Measurements from ENCODE around the gene FLT3. TPM values are rescaled to one million over a fixed set of nuclear protein-coding genes. Genes with fewer than 3 reads are reported as not detected.

The FLT3 gene
- total and polyA plus RNA-seq, 10 of the 15 experiments (the other 5 are each of a cell fraction or from before 2014, with no cell fraction given) = 0.04 to 0.19 (median 0.11) TPM; not detected in 1

DNA sequence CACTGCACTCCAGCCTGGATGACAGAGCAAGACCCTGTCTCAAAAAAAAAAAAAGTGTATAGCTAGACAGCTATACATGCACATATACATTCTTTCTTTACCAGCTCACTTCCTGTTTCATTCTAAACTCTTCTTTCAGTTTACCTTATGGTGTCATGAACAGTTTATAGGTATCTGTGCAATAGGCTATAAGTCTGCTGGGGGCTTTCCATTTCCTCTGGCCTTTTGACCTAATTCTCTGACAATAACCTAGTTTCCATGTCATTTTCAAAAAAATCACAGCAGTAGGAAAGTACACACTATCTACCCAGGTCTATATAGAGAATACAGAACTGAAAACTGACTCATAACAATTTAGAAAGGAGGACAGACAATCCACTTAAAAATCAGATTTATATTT lies 87.5 kb downstream of the FLT3 start:
- SMC1A ChIA-PET (ENCODE audit: uncharacterized antibody, unreplicated experiment) = interaction anchor here (0.7 to 2.6 kb wide), 9 partner anchors 12 to 127 kb away, joined by 3 to 9 read pairs (median 4); no protein-coding TSS in a partner anchor
- POLR2A ChIA-PET = interaction anchor here (0.8 kb wide), 1 partner anchor 36 kb away, joined by 3 read pairs; no protein-coding TSS in a partner anchor
- H3K4me2 ChIP-seq (ENCODE audit: control insufficient read depth, insufficient read depth) = peak overlapping the region; percentile 62
- BruUV-seq (replicated peaks) = no TSS peak
- no peak overlapping the region for H3K27ac ChIP-seq (ENCODE audit: control insufficient read depth, insufficient read depth)
- H4K20me1 ChIP-seq (ENCODE audit: control insufficient read depth, insufficient read depth) = no peaks in the 10 kb centered on the region
- DNase-seq (ENCODE audit: low read depth, low spot score) (peak; percentile 74), FAIRE-seq (peak; percentile 73), ATAC-seq (peak; percentile 93)
- H3K9ac ChIP-seq (ENCODE audit: control insufficient read depth, insufficient read depth, low read length) = no peak overlapping the region
- H3K36me3 ChIP-seq (ENCODE audit: control insufficient read depth in 2 of 2, insufficient read depth in 2 of 2, low read length in 1 of 2) = no peaks in the 10 kb centered on the region
- intact Hi-C loops (cut with micrococcal nuclease; ENCODE audit: unreplicated experiment) = no loop called here
- in situ Hi-C loops (cut with MboI) = no loop called here
- H3K4me3 ChIP-seq = no peak overlapping the region
- H2AFZ ChIP-seq (ENCODE audit: control insufficient read depth, low read depth, low read length) = no peak overlapping the region; the same call in 1 of the 2 replicates
- RAD21 ChIA-PET (ENCODE audit: unreplicated experiment) = interaction anchor here (0.5 to 2.5 kb wide), 7 partner anchors 13 to 193 kb away, joined by 3 to 7 read pairs (median 4); no protein-coding TSS in a partner anchor
- no peaks in the 10 kb centered on the region for H3K9me3 ChIP-seq (replicated peaks; ENCODE audit: control insufficient read depth, insufficient read depth, low read length)
- H3K27me3 ChIP-seq (replicated peaks in 1 of 2; ENCODE audit: control insufficient read depth in 2 of 2, insufficient read depth in 2 of 2, low read length in 1 of 2) = no peaks in the 10 kb centered on the region
- H3K4me1 ChIP-seq (ENCODE audit: control insufficient read depth, insufficient read depth, low read length) = peaks cover 10% of the 10 kb centered on the region
- CTCF ChIA-PET = interaction anchor here (0.6 to 1.9 kb wide), 6 partner anchors 15 to 186 kb away, joined by 3 to 7 read pairs (median 4); no protein-coding TSS in a partner anchor
- no peaks in the 10 kb centered on the region for H3K79me2 ChIP-seq (ENCODE audit: control insufficient read depth, insufficient read depth, low read length)
- TF ChIP-seq, protein P1, sequence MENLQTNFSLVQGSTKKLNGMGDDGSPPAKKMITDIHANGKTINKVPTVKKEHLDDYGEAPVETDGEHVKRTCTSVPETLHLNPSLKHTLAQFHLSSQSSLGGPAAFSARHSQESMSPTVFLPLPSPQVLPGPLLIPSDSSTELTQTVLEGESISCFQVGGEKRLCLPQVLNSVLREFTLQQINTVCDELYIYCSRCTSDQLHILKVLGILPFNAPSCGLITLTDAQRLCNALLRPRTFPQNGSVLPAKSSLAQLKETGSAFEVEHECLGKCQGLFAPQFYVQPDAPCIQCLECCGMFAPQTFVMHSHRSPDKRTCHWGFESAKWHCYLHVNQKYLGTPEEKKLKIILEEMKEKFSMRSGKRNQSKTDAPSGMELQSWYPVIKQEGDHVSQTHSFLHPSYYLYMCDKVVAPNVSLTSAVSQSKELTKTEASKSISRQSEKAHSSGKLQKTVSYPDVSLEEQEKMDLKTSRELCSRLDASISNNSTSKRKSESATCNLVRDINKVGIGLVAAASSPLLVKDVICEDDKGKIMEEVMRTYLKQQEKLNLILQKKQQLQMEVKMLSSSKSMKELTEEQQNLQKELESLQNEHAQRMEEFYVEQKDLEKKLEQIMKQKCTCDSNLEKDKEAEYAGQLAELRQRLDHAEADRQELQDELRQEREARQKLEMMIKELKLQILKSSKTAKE (IDR thresholded peaks at IDR 0.05; ENCODE audit: low read depth, poor library complexity, severe bottlenecking) = peak; percentile 47
- TF ChIP-seq HDAC6 (IDR thresholded peaks at IDR 0.05; ENCODE audit: unreplicated experiment) (no peak), JUNB (IDR thresholded peaks at IDR 0.05) (peak; percentile 67), YBX1 (IDR thresholded peaks at IDR 0.05) (no peak), ZNF384 (IDR thresholded peaks at IDR 0.05; ENCODE audit: borderline replicate concordance, low read depth, low read length) (peak; percentile 64), ZBED1 (IDR thresholded peaks at IDR 0.05; ENCODE audit: borderline replicate concordance) (peak; percentile 40; the same call in 1 of the 2 replicates), ATF7 (IDR thresholded peaks at IDR 0.05; ENCODE audit: low read depth) (peak; percentile 62), FOXK2 (IDR thresholded peaks at IDR 0.05) (no peak), GABPA (IDR thresholded peaks at IDR 0.05; ENCODE audit: low read depth) (peak; percentile 57; the same call in 1 of the 2 replicates), NR2F1 (conservative IDR thresholded peaks at IDR 0.05) (peak; percentile 96), CREM (IDR thresholded peaks at IDR 0.05; ENCODE audit: low read depth) (peak; percentile 71), RUNX3 (IDR thresholded peaks at IDR 0.05; ENCODE audit: low read length) (peak; percentile 47; the same call in 1 of the 2 replicates), ZNF207 (IDR thresholded peaks at IDR 0.05; ENCODE audit: borderline replicate concordance) (no peak), NFIC (IDR thresholded peaks at IDR 0.05; ENCODE audit: low read depth, low read length) (peak; percentile 67), ETV6 (conservative IDR thresholded peaks at IDR 0.05 in 1 of 2, IDR thresholded peaks at IDR 0.05 in 1 of 2; ENCODE audit: borderline replicate concordance in 1 of 2, low read depth in 1 of 2) (peak in 1 of 2 experiments; percentile 97; a peak in 2 of 4 replicates), EP300 (IDR thresholded peaks at IDR 0.05; ENCODE audit: borderline replicate concordance in 1 of 2, control insufficient read depth in 1 of 2, low read depth in 2 of 2, low read length in 2 of 2) (peak in 1 of 2 experiments; percentile 33; a peak in 1 of 4 replicates), IKZF2 (IDR thresholded peaks at IDR 0.05) (peak in 1 of 2 experiments; percentile 29; a peak in 1 of 4 replicates), RELA (IDR thresholded peaks at IDR 0.05; ENCODE audit: borderline replicate concordance, partially characterized antibody) (peak; percentile 12), CREB1 (IDR thresholded peaks at IDR 0.05; ENCODE audit: low read depth) (peak; percentile 71)
- TF ChIP-seq, protein P2, sequence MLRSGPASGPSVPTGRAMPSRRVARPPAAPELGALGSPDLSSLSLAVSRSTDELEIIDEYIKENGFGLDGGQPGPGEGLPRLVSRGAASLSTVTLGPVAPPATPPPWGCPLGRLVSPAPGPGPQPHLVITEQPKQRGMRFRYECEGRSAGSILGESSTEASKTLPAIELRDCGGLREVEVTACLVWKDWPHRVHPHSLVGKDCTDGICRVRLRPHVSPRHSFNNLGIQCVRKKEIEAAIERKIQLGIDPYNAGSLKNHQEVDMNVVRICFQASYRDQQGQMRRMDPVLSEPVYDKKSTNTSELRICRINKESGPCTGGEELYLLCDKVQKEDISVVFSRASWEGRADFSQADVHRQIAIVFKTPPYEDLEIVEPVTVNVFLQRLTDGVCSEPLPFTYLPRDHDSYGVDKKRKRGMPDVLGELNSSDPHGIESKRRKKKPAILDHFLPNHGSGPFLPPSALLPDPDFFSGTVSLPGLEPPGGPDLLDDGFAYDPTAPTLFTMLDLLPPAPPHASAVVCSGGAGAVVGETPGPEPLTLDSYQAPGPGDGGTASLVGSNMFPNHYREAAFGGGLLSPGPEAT (IDR thresholded peaks at IDR 0.05; ENCODE audit: low read depth) = peak; percentile 72
- TF ChIP-seq, protein P3, sequence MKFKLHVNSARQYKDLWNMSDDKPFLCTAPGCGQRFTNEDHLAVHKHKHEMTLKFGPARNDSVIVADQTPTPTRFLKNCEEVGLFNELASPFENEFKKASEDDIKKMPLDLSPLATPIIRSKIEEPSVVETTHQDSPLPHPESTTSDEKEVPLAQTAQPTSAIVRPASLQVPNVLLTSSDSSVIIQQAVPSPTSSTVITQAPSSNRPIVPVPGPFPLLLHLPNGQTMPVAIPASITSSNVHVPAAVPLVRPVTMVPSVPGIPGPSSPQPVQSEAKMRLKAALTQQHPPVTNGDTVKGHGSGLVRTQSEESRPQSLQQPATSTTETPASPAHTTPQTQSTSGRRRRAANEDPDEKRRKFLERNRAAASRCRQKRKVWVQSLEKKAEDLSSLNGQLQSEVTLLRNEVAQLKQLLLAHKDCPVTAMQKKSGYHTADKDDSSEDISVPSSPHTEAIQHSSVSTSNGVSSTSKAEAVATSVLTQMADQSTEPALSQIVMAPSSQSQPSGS (IDR thresholded peaks at IDR 0.05; ENCODE audit: low read length) = peak; percentile 77
